ENCODE measurements around the gene PCED1B.

PCED1B gene

DNA sequence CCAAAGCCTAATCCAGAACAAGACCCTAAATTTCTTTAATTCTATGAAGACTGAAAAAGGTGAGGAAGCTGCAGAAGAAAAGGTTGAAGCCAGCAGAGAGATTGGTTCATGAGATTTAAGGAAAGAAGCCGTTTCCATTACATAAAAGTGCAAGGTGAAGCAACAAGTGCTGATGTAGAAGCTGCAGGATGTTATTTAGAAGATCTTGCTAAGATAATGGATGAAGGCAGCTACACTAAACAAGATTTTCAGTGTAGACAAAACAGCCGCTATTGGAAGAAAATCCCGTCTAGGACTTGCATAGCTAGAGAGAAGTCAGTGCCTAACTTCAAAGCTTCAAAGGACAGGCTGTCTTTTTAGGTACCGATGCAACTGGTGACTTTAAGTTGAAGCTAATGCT lies 65.8 kb downstream of the PCED1B start:
- TF ChIP-seq, protein P1, sequence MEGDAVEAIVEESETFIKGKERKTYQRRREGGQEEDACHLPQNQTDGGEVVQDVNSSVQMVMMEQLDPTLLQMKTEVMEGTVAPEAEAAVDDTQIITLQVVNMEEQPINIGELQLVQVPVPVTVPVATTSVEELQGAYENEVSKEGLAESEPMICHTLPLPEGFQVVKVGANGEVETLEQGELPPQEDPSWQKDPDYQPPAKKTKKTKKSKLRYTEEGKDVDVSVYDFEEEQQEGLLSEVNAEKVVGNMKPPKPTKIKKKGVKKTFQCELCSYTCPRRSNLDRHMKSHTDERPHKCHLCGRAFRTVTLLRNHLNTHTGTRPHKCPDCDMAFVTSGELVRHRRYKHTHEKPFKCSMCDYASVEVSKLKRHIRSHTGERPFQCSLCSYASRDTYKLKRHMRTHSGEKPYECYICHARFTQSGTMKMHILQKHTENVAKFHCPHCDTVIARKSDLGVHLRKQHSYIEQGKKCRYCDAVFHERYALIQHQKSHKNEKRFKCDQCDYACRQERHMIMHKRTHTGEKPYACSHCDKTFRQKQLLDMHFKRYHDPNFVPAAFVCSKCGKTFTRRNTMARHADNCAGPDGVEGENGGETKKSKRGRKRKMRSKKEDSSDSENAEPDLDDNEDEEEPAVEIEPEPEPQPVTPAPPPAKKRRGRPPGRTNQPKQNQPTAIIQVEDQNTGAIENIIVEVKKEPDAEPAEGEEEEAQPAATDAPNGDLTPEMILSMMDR (IDR thresholded peaks at IDR 0.05), result no peak

DNA sequence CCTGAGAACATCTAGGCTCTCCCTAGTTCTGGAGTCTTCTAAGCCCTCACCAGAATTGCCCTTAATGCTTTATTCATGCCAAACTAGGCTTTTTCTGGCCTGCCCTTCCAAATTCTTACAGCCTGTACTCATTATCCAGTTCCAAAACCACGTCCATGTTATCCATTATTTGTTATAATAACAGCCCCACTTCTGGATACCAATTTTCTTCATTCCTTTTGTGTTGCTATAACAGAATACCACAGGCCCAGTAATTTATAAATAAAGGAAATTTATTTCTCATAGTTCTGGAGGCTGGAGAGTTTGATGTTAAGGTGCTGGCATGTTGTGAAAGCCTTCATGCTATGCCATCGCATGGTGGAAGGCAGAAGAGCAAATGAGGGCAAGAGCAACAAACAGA lies 68.3 kb downstream of the PCED1B start:
- TF ChIP-seq, protein P1 (IDR thresholded peaks at IDR 0.05), result no peak

DNA sequence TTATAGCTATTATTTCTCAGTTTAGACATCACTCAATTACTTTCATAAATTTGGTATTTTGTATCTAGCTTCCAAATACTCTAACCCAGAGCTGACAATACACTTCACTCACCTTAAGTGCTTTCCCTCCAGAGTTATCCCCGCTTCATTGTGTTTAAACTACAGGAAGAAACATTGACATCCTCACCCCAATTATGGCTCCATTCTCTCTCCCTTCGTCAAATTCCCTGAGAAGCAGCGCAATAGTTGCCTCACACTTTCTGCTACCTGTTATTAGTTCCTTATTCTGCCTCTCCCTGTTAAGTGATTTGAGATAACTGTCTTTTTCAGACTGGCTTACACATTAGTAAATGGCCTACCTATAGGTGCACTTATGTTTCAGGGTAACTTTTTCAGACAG lies 69.7 kb downstream of the PCED1B start:
- TF ChIP-seq, protein P1 (IDR thresholded peaks at IDR 0.05), result no peak

DNA sequence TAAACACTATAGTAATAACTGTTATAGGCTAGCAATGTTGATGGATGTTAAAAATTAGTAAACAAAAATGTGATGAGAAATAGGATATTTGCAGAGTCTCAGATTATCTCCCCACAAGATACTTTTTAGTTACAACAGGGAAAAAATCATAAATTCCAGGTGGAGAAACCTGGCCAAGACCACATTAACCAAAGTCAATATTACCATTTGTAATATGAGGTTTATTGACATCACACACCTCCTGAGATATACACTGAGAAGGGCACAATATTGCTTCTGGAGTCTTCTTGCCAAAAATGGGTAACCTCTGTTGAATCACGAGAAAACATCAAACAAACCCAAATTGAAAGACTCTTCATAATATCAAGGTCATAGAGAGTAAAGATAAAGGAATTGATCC lies 72.7 kb downstream of the PCED1B start:
- TF ChIP-seq, protein P1 (IDR thresholded peaks at IDR 0.05), result no peak

DNA sequence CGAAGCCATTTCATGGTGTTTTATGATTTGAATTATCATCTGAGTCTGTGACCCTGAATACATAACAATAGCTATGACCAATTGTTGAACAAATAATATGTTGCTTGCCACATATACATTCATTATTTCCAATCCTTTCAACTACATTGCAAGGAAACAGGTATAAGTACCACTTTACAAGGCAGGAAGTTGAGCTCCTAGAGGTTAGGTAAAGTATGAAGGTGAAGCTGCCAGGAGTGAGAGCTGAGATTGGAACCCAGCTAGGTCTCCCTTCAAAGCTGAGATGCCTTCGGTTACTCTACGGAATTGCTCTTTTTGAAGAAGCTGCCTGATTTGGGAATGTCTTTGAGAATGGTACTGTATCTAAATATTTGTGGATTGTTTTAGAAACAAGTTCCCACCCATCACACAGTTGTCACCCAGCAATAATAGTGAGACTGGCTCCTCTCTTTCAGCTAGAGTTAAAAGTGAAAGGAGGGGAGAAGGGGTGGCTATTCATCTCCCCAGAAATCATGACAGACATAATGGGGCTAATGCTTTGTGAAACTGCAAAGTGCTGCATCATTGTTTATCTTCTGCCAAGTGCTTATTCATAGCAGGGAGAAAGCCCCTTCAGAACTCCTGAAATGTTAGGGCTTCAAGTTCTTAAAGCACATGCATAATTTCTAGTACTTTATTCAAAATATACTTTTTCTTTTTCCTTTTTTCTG lies 76.2 kb downstream of the PCED1B start:
- TF ChIP-seq, protein P1 (IDR thresholded peaks at IDR 0.05), result no peak

DNA sequence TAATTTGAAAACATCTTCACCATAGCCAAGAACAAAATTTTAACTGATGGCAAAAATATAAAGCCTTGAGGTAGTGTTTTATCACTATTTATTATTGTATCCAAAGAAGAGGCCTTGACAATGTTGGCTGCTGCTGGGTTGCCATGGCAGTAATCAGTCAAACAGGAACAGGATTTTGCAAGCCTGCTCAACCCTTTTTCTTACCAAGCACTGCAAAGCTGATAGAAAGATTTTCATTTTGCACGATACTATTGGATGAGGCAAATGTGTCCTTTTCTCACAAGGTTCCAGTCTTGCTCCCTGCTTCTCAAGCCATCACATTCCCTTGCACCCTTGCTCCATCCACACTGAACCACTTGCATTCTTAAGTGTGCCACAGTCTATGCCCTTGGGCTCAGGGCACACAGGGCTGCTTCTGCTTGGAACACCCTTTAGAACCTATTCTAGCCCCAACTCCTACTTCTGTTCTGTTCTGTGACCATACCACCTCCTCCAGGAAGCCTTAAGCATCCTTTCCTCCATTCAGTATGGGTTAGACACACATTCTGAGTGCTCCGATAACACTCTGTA lies 76.8 kb downstream of the PCED1B start:
- TF ChIP-seq, protein P1 (IDR thresholded peaks at IDR 0.05), result no peak

DNA sequence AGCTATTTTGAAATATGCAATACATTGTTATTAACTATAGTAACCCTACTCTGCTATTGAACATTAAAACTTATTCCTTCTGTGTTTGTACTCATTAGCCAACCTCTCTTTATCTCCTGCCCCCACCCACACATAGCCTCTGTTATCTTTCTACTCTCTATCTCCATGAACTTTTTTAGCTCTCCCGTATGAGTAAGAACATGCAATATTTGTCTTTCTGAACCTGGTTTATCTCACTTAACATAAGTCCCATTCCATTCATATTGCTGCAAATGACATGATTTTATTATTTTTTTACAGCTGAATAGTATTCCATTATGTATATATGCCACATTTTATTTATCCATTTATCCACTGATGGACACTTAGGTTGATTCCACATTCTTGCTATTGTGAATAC lies 79.4 kb downstream of the PCED1B start:
- TF ChIP-seq, protein P1 (IDR thresholded peaks at IDR 0.05), result no peak
